Activated CD8-positive, alpha-beta memory T cell treated with anti-CD3 and anti-CD28 coated beads, Interleukin-2, amount 50 U/mL, for 24 hours (primary cell): ENCODE results near the gene RBM24.
"Not testable (repeated sequence)": the region's sequence is repeated elsewhere in the genome, so short reads cannot be mapped to it uniquely, and the experiment has no call there.

ENCODE experiments used
- DNase-seq: peaks from one replicate; pipeline ENCODE4 v3.0.0-alpha.2; 2020; ENCODE audit errors: extremely low read depth

RBM24 gene

GRCh38 chr6:17291778-17292177 is 10.6 kb downstream of the RBM24 start:
- no peak for DNase-seq

DNA sequence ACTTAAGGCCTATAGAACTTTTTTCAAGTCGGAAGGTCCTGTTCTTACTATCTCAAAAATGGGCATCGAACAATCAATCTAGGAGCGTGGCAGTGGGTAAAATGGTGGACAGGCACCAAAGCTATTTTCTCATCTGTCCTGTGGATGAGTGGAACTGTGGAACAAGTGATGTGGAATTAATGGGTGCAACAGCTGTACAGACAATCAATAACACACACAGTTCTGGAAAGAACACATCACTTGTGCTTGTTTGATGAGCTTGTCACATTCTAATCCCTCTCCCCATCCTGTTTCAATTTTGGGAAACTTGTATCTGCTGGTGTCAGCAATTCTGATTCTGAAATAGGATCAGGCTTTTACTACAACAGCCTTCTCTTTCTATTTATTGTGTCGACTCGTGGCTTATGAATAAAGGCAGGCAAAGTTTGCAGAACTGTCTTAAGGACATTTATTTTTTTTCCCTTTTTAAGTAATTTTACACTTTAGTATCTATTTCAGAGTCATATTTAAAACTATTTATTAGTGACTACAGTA is 11.5 kb downstream of the RBM24 start:
- DNase-seq = no peak

GRCh38 chr6:17293395-17293794 is 12.2 kb downstream of the RBM24 start:
- no peak for DNase-seq

- DNase-seq = no peak
Measured at GRCh38 chr6:17297271-17298080, 16.3 kb downstream of the RBM24 start.

- no peak for DNase-seq
Measured at GRCh38 chr6:17298257-17298656, 17.1 kb downstream of the RBM24 start.

DNA sequence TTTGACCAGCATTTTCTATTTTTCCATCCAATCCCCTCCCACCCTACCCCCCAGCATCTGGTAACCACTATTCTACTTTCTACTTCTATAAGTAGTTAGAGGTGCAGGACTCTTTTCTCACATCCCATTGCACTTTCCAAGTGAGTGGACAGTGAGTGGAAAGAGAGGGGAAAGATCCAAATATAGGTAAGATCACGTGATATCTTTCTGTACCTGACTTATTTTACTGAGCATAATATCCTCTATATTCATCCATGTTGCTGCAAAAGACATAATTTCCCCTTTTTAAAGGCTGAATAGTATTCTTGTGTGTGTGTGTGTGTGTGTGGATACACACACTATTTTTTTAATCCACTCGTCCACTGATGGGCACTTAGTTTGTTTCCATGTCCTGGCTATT is 18.1 kb downstream of the RBM24 start:
- DNase-seq = no peak

DNA sequence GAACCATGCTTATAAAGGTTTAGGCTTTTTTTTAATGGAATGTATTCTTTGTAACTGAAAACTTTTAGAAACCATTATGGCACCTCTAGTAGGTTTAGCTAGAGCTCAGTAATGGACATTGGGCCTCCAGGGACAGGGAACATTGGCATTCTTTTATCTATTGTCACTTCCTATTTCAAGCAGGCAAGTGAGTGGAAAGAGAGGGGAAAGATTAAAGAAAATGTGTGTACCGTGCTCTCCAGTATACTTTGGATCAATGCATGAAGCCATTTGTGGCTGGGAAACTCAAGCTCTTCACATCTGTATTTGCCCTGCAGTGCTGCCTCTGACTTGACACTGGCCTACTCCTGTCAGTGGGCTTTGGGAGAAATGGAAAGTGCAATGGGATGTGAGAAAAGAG is 18.6 kb downstream of the RBM24 start:
- no peak for DNase-seq

- no peak for DNase-seq
Measured at GRCh38 chr6:17300637-17301036, 19.5 kb downstream of the RBM24 start.

DNA sequence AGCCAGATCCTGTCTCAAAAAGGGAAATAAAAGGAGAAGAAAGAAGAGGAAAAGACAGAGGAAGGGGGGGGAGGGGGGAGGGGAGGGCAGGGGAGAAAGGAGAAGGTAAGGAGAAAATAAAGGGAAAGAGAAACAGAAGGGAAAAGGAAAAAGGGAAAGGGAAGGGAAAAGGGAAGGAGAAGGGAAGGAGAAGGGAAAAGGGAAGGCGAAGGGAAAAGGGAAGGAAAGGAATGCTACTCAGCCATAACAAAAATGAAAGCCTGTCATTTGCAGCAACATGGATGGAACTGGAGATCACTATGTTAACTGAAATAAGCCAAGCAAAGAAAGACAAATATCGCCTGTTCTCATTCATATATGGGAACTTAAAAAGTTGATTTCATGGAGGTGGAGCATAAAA is 22.3 kb downstream of the RBM24 start:
- DNase-seq = no peak

DNA sequence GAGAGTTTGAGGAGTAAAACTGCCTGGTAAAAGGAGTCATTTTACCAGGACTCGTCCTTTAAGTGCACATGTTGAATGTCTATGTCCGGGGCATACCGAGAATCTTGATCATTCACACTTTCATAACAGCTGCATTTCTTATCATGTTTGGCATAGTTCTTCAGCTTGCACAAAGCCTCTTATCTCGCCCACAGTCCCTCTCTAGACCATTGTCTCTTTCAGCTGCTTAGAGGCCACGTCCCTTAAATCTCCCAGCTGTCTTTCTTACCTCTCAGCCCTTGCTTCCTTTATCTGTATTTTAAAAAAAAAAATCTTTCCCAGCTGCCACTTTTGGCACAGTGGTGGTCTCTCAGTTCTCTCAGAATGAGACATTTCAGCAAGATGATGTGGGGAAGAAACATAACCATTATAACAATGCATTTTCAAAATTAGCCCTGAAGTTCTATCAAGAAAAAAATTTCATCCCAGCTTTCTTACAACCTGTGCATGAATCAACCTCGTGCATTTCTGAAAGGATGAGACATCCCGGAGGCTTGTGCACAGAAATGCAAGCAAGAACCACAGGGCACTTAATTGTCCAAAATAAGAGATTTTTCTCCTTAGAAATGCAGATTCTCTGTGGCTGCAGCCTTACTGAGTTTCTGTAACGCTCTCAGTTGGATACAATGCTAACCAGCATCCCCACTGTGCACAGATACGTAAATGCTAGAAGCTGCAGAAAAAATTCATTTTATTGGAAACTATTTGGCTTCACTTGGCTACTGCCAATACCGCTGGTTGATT is 24.2 kb downstream of the RBM24 start:
- DNase-seq = no peak

DNA sequence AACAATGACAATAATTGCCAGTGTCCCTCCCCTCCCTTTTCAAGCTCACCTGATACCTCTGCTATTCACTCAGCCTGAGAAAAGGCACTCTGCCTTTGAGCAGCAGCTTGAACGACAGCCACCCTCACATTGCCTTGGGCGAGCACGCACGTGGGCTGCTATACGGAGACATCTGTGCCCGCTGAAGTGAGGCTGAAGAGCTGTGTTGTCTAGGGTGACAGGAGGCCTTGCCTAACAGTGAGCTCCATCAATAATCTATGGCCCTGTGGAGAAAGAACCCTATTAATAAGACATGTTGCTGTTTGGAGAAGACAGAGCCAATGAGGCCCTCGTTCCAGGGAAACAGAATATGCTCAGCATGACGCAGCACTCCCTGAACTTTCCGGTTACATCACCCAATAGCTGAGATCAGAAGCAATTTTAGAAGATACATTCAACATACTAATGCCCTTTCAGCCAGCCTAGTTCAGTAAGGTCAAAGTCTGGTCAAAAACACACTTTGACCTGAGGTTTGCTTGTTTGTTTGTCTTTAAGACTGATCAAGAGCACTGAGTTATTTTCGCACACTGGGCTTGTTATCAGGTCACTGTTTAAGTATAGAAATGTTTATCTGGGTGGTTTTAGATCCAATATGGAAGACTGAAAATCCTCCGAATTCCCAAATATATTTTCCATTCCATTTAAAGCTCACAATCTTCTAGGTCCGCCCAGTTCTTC is 30.6 kb downstream of the RBM24 start:
- no peak for DNase-seq

GRCh38 chr6:17313238-17313637 is 32.1 kb downstream of the RBM24 start:
- DNase-seq = not testable (repeated sequence)

DNA sequence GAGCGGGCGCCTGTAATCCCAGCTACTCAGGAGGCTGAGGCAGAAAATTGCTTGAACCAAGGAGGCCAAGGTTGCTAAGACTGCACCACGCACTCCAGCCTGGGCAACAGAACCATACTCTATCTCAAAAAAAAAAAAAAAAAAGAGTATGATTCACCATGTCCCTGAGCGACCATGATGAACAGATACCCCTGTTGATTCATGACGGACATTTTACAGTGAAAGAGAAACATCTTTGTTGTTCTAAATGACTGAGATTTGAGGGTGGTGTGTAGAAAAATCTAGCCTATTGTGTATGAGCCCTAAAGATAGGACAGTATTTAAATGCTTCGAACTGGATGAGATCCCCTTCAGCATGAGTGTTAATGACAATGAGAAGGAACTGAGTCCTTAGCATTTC is 32.8 kb downstream of the RBM24 start:
- DNase-seq = no peak

DNA sequence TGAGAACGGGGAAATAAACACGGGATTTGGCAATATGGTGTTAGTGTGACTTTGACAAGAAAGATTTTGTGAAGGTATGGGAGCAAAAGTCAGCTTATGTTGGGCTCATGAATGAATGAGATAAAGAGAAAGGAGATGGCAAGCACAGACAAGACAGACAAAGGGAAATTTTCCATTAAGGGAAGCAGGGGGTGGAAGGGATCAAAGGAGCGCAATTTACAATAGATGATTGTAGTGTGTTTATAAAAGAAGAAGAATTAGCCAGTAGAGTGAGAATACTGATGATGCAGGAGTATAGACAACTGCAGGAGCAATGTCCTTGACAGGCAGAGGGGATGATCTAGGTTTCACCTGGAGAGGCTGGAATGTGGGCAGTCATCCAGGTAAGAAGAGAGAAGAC is 34.1 kb downstream of the RBM24 start:
- DNase-seq = no peak

DNA sequence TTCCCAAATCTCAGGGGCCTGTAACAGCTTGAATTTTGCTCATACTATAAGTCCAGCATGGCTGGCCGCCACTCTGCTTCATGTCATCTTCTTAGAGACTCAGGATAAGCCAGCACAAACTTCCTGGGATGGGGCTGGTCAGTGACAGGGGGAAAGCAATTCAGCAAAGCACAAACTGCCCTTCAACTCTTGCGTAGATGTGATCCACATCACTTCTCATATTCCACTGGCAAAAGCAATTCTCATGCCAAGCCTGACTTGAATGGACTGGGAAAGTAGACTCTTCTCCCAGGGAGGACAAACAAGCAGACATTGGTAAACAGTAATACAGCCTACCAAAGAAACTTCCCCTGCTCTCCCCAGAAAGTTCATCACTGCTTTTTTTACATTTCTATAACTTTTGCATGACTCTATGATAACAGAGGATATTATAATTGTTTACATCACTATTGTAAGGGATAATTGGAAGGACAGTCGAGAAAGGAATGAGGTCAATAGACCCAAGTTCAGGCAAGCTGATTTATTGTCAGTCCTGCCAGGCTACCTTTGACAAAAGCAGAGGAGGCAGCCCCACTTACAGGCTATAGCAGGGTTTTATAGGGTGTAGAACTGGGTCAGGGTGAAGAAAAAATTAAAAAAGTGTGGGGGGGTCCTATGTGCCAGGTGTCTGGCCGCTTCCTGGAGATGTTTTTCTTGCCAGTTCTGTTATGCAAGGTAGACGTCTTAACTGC is 37.4 kb downstream of the RBM24 start:
- DNase-seq = no peak

DNA sequence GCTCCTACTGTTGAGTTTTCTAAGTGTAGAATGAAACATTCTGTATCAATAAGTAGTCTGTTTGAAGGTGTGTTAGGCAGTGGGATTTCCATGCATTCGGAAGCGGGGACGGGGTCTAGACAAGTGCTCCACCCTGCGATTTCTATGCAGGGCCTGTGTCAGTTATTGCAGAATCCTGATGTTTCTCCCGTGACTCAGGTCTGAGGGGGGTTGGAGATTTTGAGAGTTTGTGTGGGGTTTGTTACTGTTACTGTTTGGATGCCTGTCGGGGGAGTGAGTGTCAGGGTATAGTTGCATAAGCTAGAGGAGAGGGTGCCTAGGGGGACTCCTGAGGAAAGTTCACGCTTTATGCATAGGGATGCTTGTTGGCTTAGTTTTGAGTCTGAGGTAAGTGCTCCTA is 39.1 kb downstream of the RBM24 start:
- not testable (repeated sequence) for DNase-seq

DNA sequence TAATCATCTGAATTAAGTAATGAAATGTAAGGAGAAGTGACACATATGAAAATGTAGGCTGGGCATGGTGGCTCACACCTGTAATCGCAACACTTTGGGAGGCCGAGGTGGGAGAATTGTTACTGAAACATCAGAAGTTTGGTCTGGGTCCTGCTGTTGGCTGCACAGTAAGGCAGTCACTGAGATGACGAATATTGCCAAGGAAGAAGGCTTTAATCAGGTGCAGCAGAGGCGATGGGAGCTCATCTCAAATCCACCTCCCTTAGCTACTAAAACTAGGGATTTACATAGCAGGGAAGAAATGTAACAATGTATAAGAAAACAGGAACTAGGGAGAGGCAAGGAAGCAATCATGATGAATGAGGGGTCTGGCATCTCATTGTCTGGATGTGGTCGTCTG is 50.1 kb downstream of the RBM24 start:
- DNase-seq = no peak

DNA sequence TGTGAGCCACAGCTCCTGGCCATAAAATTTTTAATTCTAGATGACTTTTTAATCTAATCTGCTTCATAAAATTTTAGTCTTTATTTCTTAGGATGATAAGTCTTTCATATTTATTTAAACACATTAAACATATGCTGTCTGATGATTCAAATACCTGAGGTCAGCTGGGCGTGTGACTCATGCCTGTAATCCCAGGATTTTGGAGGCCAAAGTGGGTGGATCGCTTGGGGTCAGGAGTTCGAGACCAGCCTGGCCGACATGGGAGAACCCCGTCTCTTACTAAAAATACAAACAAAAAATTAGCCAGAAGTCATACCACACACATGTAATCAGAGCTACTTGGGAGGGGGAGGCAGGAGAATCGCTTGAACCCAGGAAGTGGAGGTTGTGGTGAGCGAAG is 53.1 kb downstream of the RBM24 start:
- DNase-seq = no peak

- no peak for DNase-seq
Measured at GRCh38 chr6:17336425-17336824, 55.3 kb downstream of the RBM24 start.

DNA sequence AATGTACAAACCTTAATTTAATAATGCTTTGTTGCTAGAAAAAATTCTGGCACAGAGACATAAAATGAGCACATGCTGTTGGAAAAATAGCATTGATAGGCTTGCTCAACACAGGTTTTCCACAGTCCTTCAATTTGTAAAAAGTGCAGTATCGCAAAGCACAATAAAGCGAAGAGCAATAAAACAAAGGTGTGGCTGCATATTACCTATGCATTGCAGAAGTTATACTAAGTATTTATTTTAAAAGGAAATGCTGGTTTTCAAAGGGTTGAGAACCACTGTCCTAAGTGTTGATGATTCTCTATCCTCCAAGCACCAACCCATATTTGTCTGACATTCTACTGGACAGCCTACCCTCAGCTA is 58.1 kb downstream of the RBM24 start:
- DNase-seq = no peak

DNA sequence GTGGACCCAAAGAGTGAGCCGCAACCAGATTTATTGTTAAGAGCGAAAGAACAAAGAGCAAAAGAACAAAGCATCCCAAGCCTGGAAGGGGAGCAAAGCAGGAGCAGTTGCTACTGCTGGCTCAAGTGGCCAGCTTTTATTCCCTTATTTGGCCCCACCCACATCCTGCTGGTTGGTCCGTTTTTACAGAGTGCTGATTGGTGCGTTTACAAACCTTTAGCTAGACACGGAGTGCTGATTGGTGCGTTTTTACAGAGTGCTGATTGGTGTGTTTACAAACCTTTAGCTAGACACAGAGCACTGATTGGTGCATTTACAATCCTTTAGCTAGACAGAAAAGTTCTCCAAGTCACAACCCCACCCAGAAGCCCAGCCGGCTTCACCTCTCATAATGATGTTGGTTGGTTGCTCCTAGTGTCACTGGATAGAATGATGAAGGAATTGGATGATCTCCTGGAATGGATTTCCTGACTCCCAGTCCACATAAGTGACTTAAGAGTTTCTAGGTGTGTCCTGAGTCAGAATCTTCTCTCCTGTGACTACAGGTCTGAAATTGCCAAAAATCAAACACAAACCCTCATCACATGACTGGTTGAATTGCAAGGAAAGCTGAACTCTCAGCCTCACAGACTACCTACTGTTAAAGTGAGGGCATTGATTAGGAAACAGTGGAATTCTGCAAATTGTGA is 60.1 kb downstream of the RBM24 start:
- DNase-seq = no peak
